Suprapubic skin (tissue), 3 donors: ENCODE data around the gene NOXO1.

Source experiments
- POLR2A ChIP-seq, 2 donors: fragments of 450-650 bp; IDR thresholded peaks; one replicate each; pipeline ENCODE4 v1.6.1; 2017; ENCODE audit warnings: antibody characterized with exemption in 2 of 2, mild to moderate bottlenecking in 2 of 2, moderate library complexity in 2 of 2
- TF ChIP-seq, protein P1 (sequence below), 2 donors: fragments of 200-600 bp in 1 of 2; fragments of 450-650 bp in 1 of 2; sonication (generic) in 1 of 2; IDR thresholded peaks; one replicate each; pipeline ENCODE4 v1.5.1; 2016 to 2019; ENCODE audit warnings: antibody characterized with exemption in 2 of 2, mild to moderate bottlenecking in 1 of 2, moderate library complexity in 1 of 2

DNA sequence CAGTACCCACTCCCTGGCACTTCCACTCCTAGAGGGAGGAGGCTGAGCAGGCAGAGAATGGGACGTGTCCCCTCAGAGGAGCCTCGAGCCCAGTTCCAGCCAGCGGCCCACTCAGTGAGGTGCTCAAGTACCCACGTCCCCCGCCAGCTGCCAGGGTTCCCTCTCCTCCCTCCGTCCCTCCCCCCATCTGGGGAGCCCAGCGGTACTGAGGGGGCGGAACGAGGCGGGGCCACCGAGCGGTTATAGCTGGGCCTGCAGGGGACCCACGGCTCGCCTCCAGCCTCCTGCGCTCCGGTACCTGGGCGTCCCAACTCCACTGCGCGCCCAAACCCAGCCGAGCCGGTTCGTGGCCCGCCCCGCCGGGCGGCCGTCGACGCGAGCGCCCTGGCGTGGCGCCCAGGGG, 38.2 kb upstream of the NOXO1 start, which contains the start of gene NPW:
- TF ChIP-seq, protein P1, sequence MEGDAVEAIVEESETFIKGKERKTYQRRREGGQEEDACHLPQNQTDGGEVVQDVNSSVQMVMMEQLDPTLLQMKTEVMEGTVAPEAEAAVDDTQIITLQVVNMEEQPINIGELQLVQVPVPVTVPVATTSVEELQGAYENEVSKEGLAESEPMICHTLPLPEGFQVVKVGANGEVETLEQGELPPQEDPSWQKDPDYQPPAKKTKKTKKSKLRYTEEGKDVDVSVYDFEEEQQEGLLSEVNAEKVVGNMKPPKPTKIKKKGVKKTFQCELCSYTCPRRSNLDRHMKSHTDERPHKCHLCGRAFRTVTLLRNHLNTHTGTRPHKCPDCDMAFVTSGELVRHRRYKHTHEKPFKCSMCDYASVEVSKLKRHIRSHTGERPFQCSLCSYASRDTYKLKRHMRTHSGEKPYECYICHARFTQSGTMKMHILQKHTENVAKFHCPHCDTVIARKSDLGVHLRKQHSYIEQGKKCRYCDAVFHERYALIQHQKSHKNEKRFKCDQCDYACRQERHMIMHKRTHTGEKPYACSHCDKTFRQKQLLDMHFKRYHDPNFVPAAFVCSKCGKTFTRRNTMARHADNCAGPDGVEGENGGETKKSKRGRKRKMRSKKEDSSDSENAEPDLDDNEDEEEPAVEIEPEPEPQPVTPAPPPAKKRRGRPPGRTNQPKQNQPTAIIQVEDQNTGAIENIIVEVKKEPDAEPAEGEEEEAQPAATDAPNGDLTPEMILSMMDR (IDR thresholded peaks at IDR 0.05), result no peak
- no peak for TF ChIP-seq POLR2A (IDR thresholded peaks at IDR 0.05)
